ENCODE measurements around the gene GAS2L1. TPM values are rescaled to one million over a fixed set of nuclear protein-coding genes. Genes with fewer than 3 reads are reported as not detected.

The GAS2L1 gene
- total and polyA plus RNA-seq, 4 donors, result 11.4 to 22.3 (median 21.2) TPM

DNA sequence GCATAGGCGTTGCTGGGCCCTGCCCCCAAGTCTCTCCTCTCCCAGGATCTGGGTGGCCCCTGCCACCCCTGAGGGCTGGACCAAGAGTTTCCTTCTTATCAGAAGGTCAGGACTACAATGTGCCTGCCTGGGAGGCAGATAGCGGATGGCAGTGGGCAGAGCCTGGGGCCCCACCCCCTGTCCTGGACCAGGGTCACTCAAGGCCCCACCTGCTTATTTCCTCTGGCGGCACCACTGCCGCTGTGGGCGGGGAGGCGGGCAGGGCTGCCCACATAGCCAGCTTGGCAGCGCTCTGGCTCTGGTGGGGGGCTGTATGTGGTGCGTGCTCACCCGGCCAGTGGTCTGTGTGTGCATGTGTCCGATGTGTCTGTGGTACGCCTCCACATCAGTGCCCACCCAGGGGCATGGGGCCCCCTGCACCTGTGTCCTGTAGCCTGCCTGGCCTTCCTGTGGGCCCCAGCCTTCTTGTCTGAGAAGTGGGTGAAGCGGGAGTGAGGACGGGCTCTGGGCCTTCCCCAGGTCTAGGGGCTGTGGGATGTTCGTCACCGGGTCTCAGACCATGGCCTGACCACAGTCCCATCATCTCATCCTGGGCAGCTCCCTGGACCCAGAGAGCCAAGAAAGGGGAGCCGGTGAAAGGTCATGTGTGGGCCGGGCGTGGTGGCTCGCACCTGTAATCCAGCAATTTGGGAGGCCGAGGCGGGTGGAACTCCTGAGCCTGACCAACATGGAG lies 3.0 kb downstream of the GAS2L1 start:
- H3K36me3 ChIP-seq (ENCODE audit: control insufficient read depth in 1 of 2, insufficient read depth in 2 of 2, low read length in 1 of 2), result no peaks in the 10 kb centered on the region
- H3K9me3 ChIP-seq (ENCODE audit: control insufficient read depth, low read length), result no peaks in the 10 kb centered on the region
- no peaks in the 10 kb centered on the region for H3K27me3 ChIP-seq (ENCODE audit: control insufficient read depth in 1 of 2, insufficient read depth in 2 of 2, low read length in 1 of 2)
- peak; percentile 62 to 83 for DNase-seq
- intact Hi-C loops (cut with DNase I), result loop anchor here (5.0 kb wide), 3 partner anchors 42 to 78 kb away; partner anchors contain the start of genes AP1B1 (in 1 of the 2), EWSR1 (in 1 of the 2) and RHBDD3 (in 1 of the 2)
- H3K4me1 ChIP-seq (ENCODE audit: control insufficient read depth in 1 of 2, insufficient read depth in 2 of 2, low read length in 2 of 2), result no peaks in the 10 kb centered on the region
- WGBS, 2 donors, result 47 to 48% methylated on average over 21 of the region's 21 CpGs
- peak overlapping the region; percentile 16 to 69 for H3K27ac ChIP-seq (ENCODE audit: low read depth in 1 of 2, low read length in 2 of 2)
- H3K4me3 ChIP-seq (ENCODE audit: low read length in 2 of 2), result no peak overlapping the region
- ATAC-seq (ENCODE audit: low FRiP score), result no peak

DNA sequence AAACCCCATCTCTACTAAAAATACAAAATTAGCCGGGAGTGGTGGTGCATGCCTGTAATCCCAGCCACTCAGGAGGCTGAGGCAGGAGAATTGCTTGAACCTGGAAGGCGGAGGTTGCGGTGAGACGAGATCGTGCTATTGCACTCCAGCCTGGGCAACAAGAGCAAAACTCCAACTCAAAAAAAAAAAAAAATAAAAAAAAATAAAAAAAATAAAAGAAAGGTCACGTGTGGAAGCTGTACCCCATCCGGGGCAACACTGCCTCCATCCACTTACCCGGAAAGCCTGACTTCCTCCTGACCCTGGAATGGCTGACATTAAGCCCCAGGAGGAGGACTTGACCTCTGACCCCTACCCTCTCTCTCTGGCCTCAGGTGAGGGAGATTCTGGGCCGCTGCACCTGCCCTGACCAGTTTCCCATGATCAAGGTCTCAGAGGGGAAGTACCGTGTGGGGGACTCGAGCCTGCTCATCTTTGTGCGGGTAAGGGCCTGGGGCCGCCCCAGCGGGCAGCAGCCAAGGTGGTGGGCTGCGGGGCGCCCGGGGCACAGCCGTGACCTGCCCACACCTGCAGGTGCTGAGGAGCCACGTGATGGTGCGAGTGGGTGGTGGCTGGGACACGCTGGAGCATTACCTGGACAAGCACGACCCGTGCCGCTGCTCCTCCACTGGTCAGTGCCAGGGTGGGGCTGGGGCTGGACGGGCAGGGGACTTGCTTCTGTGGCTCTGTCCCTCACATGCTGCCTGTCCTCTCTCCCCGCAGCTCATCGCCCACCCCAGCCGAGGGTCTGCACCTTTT lies 3.8 kb downstream of the GAS2L1 start:
- H3K36me3 ChIP-seq (ENCODE audit: control insufficient read depth in 1 of 2, insufficient read depth in 2 of 2, low read length in 1 of 2), result no peaks in the 10 kb centered on the region
- peak; percentile 2 for ATAC-seq (ENCODE audit: low FRiP score)
- peak overlapping the region in 1 of 2 donors; percentile 72 for H3K27ac ChIP-seq (ENCODE audit: low read depth in 1 of 2, low read length in 2 of 2)
- DNase-seq, result peak in 1 of 2 donors; percentile 35
- H3K4me3 ChIP-seq (ENCODE audit: low read length in 2 of 2), result no peak overlapping the region
- no peaks in the 10 kb centered on the region for H3K9me3 ChIP-seq (ENCODE audit: control insufficient read depth, low read length)
- intact Hi-C loops (cut with DNase I), result loop anchor here in 1 of 2 donors (5.0 kb wide), 1 partner anchor 77 kb away; the partner anchor contains the start of gene AP1B1
- H3K4me1 ChIP-seq (ENCODE audit: control insufficient read depth in 1 of 2, insufficient read depth in 2 of 2, low read length in 2 of 2), result no peaks in the 10 kb centered on the region
- H3K27me3 ChIP-seq (ENCODE audit: control insufficient read depth in 1 of 2, insufficient read depth in 2 of 2, low read length in 1 of 2), result no peaks in the 10 kb centered on the region
- 48 to 57% methylated on average over 27 to 28 of the region's 28 CpGs for WGBS, 2 donors

DNA sequence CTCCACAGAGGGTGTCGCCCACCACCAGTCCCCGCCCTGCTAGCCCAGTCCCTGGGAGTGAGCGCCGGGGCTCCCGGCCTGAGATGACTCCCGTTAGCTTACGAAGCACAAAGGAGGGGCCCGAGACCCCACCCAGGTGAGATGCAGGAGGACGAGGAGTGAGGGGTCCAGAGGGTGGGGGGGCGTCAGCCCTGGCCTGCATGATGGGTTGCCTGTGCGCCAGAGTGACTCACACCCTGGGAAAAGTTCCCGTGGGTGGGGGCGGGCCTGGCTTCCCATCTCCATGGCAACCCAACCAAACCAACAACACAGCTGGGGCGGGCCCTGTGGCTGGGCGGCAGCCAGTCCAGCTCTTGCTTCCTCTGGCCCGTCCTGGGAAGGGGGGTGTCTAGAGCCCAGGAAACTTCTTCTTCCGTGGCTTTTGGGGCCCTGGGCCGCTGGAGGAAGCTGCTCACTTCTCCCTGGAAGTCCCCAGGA lies 4.5 kb downstream of the GAS2L1 start:
- Histone ChIP-seq H3K4me1 (ENCODE audit: control insufficient read depth in 1 of 2, insufficient read depth in 2 of 2, low read length in 2 of 2) (no peaks in the 10 kb centered on the region), H3K27me3 (ENCODE audit: control insufficient read depth in 1 of 2, insufficient read depth in 2 of 2, low read length in 1 of 2) (no peaks in the 10 kb centered on the region), H3K9me3 (ENCODE audit: control insufficient read depth, low read length) (no peaks in the 10 kb centered on the region), H3K36me3 (ENCODE audit: control insufficient read depth in 1 of 2, insufficient read depth in 2 of 2, low read length in 1 of 2) (no peaks in the 10 kb centered on the region), H3K27ac (ENCODE audit: low read depth in 1 of 2, low read length in 2 of 2) (peak overlapping the region in 1 of 2 donors; percentile 72), H3K4me3 (ENCODE audit: low read length in 2 of 2) (no peak overlapping the region)
- DNase-seq, result peak; percentile 98
- peak; percentile 91 for ATAC-seq (ENCODE audit: low FRiP score)
- WGBS, 2 donors, result 6 to 7% methylated on average over 16 to 18 of the region's 18 CpGs
- intact Hi-C loops (cut with DNase I), result loop anchor here in 1 of 2 donors (5.0 kb wide), 1 partner anchor 76 kb away; the partner anchor contains the start of gene AP1B1

DNA sequence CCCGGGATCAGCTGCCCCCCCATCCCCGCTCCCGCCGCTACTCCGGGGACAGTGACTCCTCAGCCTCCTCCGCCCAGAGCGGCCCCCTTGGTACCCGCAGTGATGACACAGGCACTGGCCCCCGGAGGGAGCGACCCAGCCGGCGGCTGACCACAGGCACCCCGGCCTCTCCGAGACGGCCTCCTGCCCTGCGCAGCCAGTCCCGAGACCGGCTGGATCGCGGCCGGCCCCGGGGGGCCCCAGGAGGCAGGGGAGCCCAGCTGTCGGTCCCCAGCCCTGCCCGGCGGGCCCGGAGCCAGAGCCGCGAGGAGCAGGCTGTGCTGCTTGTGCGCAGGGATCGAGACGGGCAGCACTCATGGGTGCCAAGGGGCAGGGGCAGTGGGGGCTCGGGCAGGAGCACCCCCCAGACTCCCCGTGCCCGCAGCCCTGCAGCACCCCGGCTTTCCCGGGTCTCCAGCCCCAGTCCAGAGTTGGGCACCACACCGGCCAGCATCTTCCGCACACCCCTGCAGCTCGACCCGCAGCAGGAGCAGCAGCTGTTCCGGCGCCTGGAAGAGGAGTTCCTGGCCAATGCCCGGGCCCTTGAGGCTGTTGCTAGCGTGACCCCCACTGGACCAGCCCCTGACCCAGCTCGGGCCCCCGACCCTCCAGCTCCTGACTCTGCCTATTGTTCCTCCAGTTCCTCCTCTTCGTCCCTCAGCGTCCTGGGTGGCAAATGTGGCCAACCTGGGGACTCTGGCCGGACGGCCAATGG lies 5.2 kb downstream of the GAS2L1 start:
- no peaks in the 10 kb centered on the region for H3K4me1 ChIP-seq (ENCODE audit: control insufficient read depth in 1 of 2, insufficient read depth in 2 of 2, low read length in 2 of 2)

DNA sequence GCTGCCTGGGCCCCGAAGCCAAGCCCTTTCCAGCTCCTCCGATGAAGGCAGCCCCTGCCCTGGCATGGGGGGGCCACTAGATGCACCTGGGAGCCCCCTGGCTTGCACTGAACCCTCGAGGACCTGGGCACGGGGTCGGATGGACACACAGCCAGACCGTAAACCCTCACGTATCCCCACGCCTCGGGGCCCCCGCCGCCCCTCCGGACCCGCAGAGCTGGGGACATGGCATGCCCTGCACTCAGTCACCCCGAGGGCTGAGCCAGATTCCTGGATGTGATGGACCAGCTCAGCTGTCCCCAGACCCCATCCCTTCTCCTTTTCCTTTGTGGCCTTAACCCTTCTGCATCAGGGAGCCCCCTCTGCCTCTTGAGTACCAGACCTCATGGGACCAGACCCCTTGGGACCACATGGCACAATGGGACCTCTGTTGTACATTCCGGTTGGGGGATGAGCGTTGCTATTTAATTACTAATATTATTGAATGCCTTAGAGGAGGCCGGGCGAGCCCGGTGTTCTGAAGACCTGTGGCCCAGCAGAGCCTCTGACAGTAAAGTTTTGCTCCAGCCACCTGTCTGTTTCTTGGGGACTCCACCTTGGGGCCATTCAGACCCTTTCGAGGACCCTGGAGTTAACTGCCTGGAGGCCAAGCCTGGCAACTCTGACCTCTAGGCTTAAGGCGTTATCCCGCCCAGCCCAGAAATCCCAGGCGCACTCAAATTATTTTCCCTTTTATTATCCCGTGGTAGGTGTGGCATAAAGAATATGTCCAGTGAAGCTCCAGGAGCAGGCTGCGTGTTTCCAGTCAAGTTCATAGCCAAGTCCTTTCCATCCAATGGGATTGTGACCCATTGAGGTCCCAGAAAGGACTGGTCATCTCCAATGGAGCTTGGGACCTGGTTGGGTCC lies 6.0 kb downstream of the GAS2L1 start:
- 90 to 94% methylated on average over 17 to 25 of the region's 25 CpGs for WGBS, 2 donors
- no peak for ATAC-seq (ENCODE audit: low FRiP score)
- H3K27ac ChIP-seq (ENCODE audit: low read depth in 1 of 2, low read length in 2 of 2), result no peak overlapping the region

More for the DNA sequence above, 5.2 kb downstream of the GAS2L1 start:
- DNase-seq, result peak; percentile 64 to 86
- peak; percentile 0 for ATAC-seq (ENCODE audit: low FRiP score)
- intact Hi-C loops (cut with DNase I), result loop anchor here in 1 of 2 donors (2.0 to 5.0 kb wide), 2 partner anchors 31 to 76 kb away; partner anchors contain the start of gene AP1B1
- Histone ChIP-seq H3K27ac (ENCODE audit: low read depth in 1 of 2, low read length in 2 of 2) (no peak overlapping the region), H3K27me3 (ENCODE audit: control insufficient read depth in 1 of 2, insufficient read depth in 2 of 2, low read length in 1 of 2) (no peaks in the 10 kb centered on the region), H3K9me3 (ENCODE audit: control insufficient read depth, low read length) (no peaks in the 10 kb centered on the region), H3K4me3 (ENCODE audit: low read length in 2 of 2) (no peak overlapping the region), H3K36me3 (ENCODE audit: control insufficient read depth in 1 of 2, insufficient read depth in 2 of 2, low read length in 1 of 2) (no peaks in the 10 kb centered on the region)
- WGBS, 2 donors, result 33 to 41% methylated on average over 50 of the region's 50 CpGs

DNA sequence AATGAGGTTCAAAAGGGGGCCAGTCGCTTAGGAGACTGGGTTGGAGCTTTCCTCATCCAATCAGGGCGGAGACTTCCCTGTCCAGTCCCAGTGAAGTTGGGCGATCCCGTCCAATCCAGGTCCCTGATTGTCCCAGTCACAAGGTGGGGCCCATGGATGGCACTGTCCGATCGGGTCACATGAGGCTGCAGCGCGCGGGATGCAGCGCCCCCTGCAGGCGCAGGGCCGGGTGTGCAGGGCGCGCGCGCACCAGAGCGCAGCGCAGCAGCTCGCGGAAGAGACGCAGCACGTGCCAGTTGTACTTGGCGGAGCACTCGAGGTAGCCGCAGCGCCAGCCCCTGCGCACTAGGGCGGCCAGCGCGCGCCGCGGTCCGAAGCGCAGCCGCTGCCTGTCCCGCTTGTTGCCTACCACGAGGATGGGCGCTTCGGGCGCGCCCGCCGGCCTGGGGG lies 6.7 kb downstream of the GAS2L1 start:
- 10 to 13% methylated on average over 42 to 44 of the region's 44 CpGs for WGBS, 2 donors
- intact Hi-C loops (cut with DNase I), result loop anchor here in 1 of 2 donors (2.0 to 5.0 kb wide), 2 partner anchors 30 to 74 kb away; partner anchors contain the start of gene AP1B1
- ATAC-seq (ENCODE audit: low FRiP score) (no peak), DNase-seq (peak; percentile 40 to 79)
- no peaks in the 10 kb centered on the region for H3K27me3 ChIP-seq (ENCODE audit: control insufficient read depth in 1 of 2, insufficient read depth in 2 of 2, low read length in 1 of 2)
- no peak overlapping the region for H3K4me3 ChIP-seq (ENCODE audit: low read length in 2 of 2)
- no peaks in the 10 kb centered on the region for H3K9me3 ChIP-seq (ENCODE audit: control insufficient read depth, low read length)
- H3K36me3 ChIP-seq (ENCODE audit: control insufficient read depth in 1 of 2, insufficient read depth in 2 of 2, low read length in 1 of 2), result no peaks in the 10 kb centered on the region
- H3K4me1 ChIP-seq (ENCODE audit: control insufficient read depth in 1 of 2, insufficient read depth in 2 of 2, low read length in 2 of 2), result no peaks in the 10 kb centered on the region
- no peak overlapping the region for H3K27ac ChIP-seq (ENCODE audit: low read depth in 1 of 2, low read length in 2 of 2)

More for the DNA sequence above, 6.0 kb downstream of the GAS2L1 start:
- Histone ChIP-seq H3K9me3 (ENCODE audit: control insufficient read depth, low read length) (no peaks in the 10 kb centered on the region), H3K27me3 (ENCODE audit: control insufficient read depth in 1 of 2, insufficient read depth in 2 of 2, low read length in 1 of 2) (no peaks in the 10 kb centered on the region), H3K4me1 (ENCODE audit: control insufficient read depth in 1 of 2, insufficient read depth in 2 of 2, low read length in 2 of 2) (no peaks in the 10 kb centered on the region), H3K36me3 (ENCODE audit: control insufficient read depth in 1 of 2, insufficient read depth in 2 of 2, low read length in 1 of 2) (no peaks in the 10 kb centered on the region), H3K4me3 (ENCODE audit: low read length in 2 of 2) (no peak overlapping the region)
- peak; percentile 54 to 80 for DNase-seq
- intact Hi-C loops (cut with DNase I), result loop anchor here in 1 of 2 donors (2.0 to 5.0 kb wide), 2 partner anchors 30 to 75 kb away; partner anchors contain the start of gene AP1B1

DNA sequence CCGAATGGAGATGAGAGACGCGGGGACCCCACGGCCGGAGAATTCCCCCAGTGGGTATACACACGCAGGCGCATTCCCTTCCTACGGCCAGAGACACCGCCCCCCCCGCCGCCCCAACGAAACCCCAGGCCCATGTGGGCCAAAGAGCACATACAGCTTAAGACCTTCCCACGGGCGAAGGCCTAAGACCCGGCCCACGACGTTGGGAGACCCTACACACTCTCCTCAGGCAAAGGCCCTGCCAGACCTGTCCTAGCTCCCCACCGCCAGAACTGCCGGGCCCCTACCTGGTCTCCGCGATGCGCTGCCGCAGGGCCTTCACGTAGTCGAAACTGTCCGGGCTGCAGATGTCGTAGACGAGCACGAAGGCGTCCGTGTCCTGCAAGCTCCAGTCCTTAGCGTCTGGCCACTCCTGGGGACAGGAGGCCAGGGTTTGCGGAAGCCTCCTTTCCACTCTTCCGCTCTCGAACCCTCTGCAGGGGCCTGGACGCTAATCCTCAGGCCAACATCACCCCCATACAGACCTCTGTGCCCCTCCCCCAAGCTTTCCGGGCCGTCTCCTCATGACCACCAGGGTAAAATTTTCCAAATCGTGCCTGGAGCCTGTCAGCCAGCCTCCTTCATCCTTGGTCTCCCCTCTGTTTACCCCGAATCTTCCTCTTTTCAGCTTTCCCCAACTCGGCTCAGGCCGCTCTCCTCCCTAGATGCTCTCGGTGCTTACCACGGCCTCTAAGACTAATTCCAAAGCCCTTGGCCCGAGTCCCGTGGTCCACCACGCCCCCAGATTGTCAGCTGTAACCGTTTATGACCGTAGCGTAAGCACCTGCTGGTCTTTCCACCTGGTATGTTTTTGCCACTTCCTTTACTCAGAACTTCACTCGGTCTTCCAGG lies 7.4 kb downstream of the GAS2L1 start:
- 17 to 19% methylated on average over 51 of the region's 51 CpGs for WGBS, 2 donors
- no peak for ATAC-seq (ENCODE audit: low FRiP score)

More for the DNA sequence above, 7.4 kb downstream of the GAS2L1 start:
- H3K4me1 ChIP-seq (ENCODE audit: control insufficient read depth in 1 of 2, insufficient read depth in 2 of 2, low read length in 2 of 2), result no peaks in the 10 kb centered on the region
- no peak overlapping the region for H3K4me3 ChIP-seq (ENCODE audit: low read length in 2 of 2)
- H3K36me3 ChIP-seq (ENCODE audit: control insufficient read depth in 1 of 2, insufficient read depth in 2 of 2, low read length in 1 of 2), result no peaks in the 10 kb centered on the region
- H3K27ac ChIP-seq (ENCODE audit: low read depth in 1 of 2, low read length in 2 of 2), result no peak overlapping the region
- no peaks in the 10 kb centered on the region for H3K27me3 ChIP-seq (ENCODE audit: control insufficient read depth in 1 of 2, insufficient read depth in 2 of 2, low read length in 1 of 2)
- no peaks in the 10 kb centered on the region for H3K9me3 ChIP-seq (ENCODE audit: control insufficient read depth, low read length)
- peak; percentile 46 to 75 for DNase-seq
- intact Hi-C loops (cut with DNase I), result loop anchor here in 1 of 2 donors (2.0 to 5.0 kb wide), 2 partner anchors 29 to 73 kb away; partner anchors contain the start of gene AP1B1
